ENCODE measurements around the gene BDH2.

Gene BDH2

DNA sequence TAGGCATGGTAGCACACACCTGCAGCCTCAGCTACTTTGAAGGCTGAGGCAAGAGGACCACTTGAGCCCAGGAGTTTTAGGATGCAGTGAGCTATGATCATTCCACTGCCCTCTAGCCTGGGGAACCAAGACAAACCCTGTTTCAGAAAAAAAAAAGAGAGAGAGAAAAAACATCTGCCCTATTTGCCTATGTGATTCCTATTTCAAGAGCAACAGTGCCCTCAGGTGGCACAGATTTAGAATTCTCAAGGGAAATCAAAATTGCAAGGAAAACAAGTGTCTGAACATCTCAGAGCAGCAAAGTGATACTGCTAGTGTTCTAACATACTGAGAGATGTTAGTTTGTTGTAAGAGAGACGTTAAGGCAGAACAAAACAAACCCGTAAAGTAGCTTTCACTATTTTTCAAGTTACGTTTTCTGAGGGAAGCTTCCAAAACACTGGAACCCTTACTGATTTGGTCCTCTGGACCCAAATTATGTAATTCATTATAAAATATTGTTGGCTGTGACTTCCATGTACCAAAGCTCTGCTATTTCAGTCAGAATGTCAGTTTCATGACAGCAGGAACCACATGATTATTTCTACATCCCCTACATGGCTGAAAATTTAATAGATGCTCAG is 7.9 kb downstream of the BDH2 start:
- Histone ChIP-seq H3K36me3 (peaks cover 3% of the 10 kb centered on the region; the same call in 1 of the 2 replicates), H3K4me1 (no peaks in the 10 kb centered on the region), H3K27me3 (no peaks in the 10 kb centered on the region), H3K4me3 (ENCODE audit: low read depth, low read length) (no peak overlapping the region), H3K9me3 (no peaks in the 10 kb centered on the region)
- TF ChIP-seq, protein P1, sequence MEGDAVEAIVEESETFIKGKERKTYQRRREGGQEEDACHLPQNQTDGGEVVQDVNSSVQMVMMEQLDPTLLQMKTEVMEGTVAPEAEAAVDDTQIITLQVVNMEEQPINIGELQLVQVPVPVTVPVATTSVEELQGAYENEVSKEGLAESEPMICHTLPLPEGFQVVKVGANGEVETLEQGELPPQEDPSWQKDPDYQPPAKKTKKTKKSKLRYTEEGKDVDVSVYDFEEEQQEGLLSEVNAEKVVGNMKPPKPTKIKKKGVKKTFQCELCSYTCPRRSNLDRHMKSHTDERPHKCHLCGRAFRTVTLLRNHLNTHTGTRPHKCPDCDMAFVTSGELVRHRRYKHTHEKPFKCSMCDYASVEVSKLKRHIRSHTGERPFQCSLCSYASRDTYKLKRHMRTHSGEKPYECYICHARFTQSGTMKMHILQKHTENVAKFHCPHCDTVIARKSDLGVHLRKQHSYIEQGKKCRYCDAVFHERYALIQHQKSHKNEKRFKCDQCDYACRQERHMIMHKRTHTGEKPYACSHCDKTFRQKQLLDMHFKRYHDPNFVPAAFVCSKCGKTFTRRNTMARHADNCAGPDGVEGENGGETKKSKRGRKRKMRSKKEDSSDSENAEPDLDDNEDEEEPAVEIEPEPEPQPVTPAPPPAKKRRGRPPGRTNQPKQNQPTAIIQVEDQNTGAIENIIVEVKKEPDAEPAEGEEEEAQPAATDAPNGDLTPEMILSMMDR (IDR thresholded peaks at IDR 0.05; ENCODE audit: low read depth, low read length): peak; percentile 77
- DNase-seq: peak; percentile 51

DNA sequence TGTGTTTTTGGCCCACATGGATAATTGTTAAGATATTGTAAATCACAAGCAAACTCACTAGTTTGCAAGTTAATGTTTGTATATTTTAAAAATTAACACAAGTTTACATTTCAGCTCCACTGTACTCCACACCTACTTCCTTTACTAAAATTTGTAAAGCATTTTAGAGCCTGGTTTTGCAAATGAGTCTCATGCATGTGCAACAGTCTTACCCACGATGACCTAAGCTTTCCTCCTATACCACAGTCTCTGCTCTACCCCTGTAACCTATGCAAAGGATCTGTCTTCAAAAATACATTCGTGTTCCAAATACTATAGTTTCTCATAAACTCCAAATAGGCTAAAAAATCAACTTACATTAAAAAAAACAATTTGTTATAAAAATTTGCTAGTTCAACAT is 10.2 kb downstream of the BDH2 start:
- Histone ChIP-seq H3K36me3 (peaks cover 3% of the 10 kb centered on the region; the same call in 1 of the 2 replicates), H3K4me3 (ENCODE audit: low read depth, low read length) (no peak overlapping the region), H3K27me3 (no peaks in the 10 kb centered on the region), H3K4me1 (no peaks in the 10 kb centered on the region), H3K9me3 (no peaks in the 10 kb centered on the region)
- no peak for DNase-seq
- TF ChIP-seq, protein P1 (IDR thresholded peaks at IDR 0.05; ENCODE audit: low read depth, low read length): no peak

DNA sequence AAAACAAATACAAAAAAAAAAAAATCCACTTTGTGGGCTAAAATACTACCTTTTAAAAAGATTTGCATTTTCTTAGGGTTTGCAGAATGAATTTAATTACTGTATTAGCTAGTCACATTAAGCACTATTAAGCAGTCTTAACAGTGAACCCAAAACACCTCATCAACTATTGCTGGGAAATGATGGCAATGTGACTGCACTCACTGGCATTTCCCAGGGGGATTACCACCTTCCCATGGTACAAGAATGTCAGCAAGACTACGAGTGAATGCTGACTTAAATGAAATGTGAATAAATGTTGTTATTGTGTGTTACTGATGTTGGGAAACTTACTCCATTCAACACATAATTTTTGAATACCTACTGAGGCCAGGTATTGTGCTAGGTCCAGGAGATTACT is 13.1 kb downstream of the BDH2 start:
- Histone ChIP-seq H3K36me3 (peaks cover 3% of the 10 kb centered on the region; the same call in 1 of the 2 replicates), H3K4me3 (ENCODE audit: low read depth, low read length) (no peak overlapping the region)

DNA sequence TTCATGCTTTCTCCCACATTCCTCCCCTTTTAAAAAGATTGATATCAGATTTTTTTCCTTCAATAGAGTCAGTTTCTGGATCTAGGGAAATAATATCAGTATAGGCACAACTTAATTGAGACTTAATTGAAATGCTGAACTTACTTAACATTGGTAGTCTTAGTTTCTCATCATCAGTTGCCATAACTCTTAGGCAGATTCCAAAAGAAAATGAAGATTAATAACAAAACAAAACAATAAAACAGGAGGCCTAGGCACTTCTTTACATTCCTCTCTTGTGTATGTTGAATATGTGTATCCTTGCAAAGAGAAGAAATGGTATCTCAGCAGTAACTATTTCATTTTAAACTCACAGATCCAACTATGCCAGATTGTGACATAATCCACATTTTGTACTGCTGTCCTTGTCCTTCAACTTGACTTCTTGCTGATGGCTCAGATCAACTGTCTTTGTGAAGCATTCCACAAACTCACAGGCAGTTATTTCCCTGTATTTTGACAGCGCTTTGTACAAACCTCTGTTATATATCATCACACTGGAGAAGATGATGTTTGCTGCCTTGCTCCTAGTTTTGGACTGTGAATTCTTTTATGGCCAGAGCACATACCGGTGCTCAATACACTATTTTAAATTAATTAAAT is 14.0 kb downstream of the BDH2 start:
- no peaks in the 10 kb centered on the region for H3K9me3 ChIP-seq
- H3K4me3 ChIP-seq (ENCODE audit: low read depth, low read length): no peak overlapping the region
- no peaks in the 10 kb centered on the region for H3K27me3 ChIP-seq
- DNase-seq: no peak
- H3K36me3 ChIP-seq: no peaks in the 10 kb centered on the region
- TF ChIP-seq, protein P1 (IDR thresholded peaks at IDR 0.05; ENCODE audit: low read depth, low read length): no peak
- H3K4me1 ChIP-seq: no peaks in the 10 kb centered on the region

More for the DNA sequence above, 13.1 kb downstream of the BDH2 start:
- no peaks in the 10 kb centered on the region for H3K9me3 ChIP-seq
- H3K4me1 ChIP-seq: no peaks in the 10 kb centered on the region
- no peaks in the 10 kb centered on the region for H3K27me3 ChIP-seq
- DNase-seq: no peak
- TF ChIP-seq, protein P1 (IDR thresholded peaks at IDR 0.05; ENCODE audit: low read depth, low read length): no peak

DNA sequence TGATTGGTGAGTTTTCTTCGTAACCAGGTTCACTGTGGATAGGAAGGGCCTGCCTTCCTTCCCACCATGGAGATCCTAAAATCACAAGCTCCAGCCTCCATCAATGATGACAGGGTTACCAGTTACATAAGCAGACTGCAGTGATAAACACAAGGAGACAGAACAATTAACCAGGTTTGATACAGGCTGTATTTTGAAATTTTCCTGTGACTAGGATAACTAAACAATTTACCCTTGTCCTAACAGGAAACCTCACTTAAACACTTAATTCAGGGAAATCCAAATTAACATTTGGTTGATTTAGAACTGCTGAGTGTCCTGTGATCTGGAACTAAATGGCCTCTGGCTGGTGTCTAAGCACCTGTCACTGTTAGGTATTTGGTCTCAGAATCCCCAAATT is 20.0 kb downstream of the BDH2 start:
- DNase-seq: no peak
- no peaks in the 10 kb centered on the region for H3K27me3 ChIP-seq
- H3K36me3 ChIP-seq: no peaks in the 10 kb centered on the region; the same call in 1 of the 2 replicates
- TF ChIP-seq, protein P1 (IDR thresholded peaks at IDR 0.05; ENCODE audit: low read depth, low read length): no peak
- no peaks in the 10 kb centered on the region for H3K9me3 ChIP-seq
- no peaks in the 10 kb centered on the region for H3K4me1 ChIP-seq
- no peak overlapping the region for H3K4me3 ChIP-seq (ENCODE audit: low read depth, low read length)

DNA sequence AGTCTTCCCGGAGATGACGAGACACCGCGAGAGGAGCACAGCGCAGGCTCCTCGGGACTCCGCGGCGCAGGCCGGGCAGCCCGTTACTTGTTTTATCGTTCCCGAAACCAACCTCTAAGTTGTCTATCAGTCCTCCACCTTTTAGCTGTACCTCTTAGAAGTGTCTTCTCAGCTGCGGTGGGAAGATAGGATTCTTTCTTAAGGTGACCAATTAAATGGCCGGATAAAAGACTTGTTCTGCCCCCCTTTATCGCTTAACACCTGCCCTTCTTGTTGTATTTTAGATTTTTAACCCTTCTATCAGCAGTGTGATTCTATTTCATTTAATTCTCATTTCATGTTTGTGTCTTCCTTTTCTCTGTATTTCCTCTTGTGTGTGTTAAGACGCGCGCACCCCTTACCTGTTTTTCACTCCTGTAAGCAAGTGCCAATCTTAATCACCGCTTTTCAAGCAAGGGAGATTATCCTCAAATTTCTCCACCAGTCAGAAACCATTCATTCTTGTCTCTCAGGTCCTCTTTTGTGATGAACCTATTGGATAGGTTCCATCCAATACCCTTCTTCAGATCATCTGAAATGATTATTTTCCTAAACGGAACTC is 22.8 kb downstream of the BDH2 start, which contains the start of gene SLC9B2:
SLC9B2 (minus strand) TSS at position 15 of the 601 bp plus-strand sequence. CDS start 9,211 bp downstream, outside the sequence.
- Histone ChIP-seq H3K4me1 (no peaks in the 10 kb centered on the region; the same call in 1 of the 2 replicates), H3K36me3 (no peaks in the 10 kb centered on the region; the same call in 1 of the 2 replicates), H3K9me3 (no peaks in the 10 kb centered on the region), H3K4me3 (ENCODE audit: low read depth, low read length) (peak within 1 kb of the TSS; percentile 87), H3K27me3 (no peaks in the 10 kb centered on the region)
- TF ChIP-seq, protein P1 (IDR thresholded peaks at IDR 0.05; ENCODE audit: low read depth, low read length): no peak
- no peak for DNase-seq

Data from BE2C (cell line).